HepG2 (cell line): ENCODE measurements around the gene ENO3. TPM values are rescaled to one million over a fixed set of nuclear protein-coding genes. Genes with fewer than 3 reads are reported as not detected.

Source experiments
- AKAP8 ChIP-seq: sonication (generic); formaldehyde crosslinking; IDR thresholded peaks from 2 replicates; pipeline ENCODE4 v1.5.1; 2020; ENCODE audit warnings: mild to moderate bottlenecking, missing genetic modification reagents
- ARID2 ChIP-seq: sonication (generic); formaldehyde crosslinking; IDR thresholded peaks from 2 replicates; pipeline ENCODE4 v1.8.1; 2022; ENCODE audit warnings: mild to moderate bottlenecking, missing genetic modification reagents, borderline replicate concordance
- BHLHE40 ChIP-seq: IDR thresholded peaks from 2 replicates; pipeline ENCODE4 v1.6.1; 2011; ENCODE audit warnings: low read length, improper control_type of control experiment
- CHD2 ChIP-seq: IDR thresholded peaks from 2 replicates; pipeline ENCODE4 v1.6.1; 2011; ENCODE audit warnings: low read depth, low read length, improper control_type of control experiment
- MAZ ChIP-seq, 2 experiments: sonication (generic) in 1 of 2; formaldehyde crosslinking in 1 of 2; IDR thresholded peaks; 2 replicates each; pipeline versions ENCODE4 v1.5.0 to v1.6.1; 2012 to 2020; ENCODE audit warnings: low read depth in 2 of 2, mild to moderate bottlenecking in 2 of 2, borderline replicate concordance in 1 of 2, improper control_type of control experiment in 1 of 2, low read length in 1 of 2, missing genetic modification reagents in 1 of 2, moderate library complexity in 1 of 2
- MIXL1 ChIP-seq: IDR thresholded peaks from 2 replicates; pipeline ENCODE4 v1.6.1; 2016
- SOX6 ChIP-seq, 2 experiments: fragments of 450-650 bp in 1 of 2; sonication (generic) in 1 of 2; formaldehyde crosslinking in 1 of 2; IDR thresholded peaks; 2 replicates each; pipeline versions ENCODE4 v1.4.0 to v1.6.1; 2017 to 2020; ENCODE audit warnings: antibody characterized with exemption in 1 of 2, mild to moderate bottlenecking in 1 of 2, missing genetic modification reagents in 1 of 2
- SP1 ChIP-seq, 2 experiments: fragments of 450-650 bp in 1 of 2; sonication (generic) in 1 of 2; formaldehyde crosslinking in 1 of 2; IDR thresholded peaks; 2 replicates each; pipeline versions ENCODE4 v1.4.0 to v1.6.1; 2016 to 2020; ENCODE audit warnings: missing genetic modification reagents in 1 of 2
- SUZ12 ChIP-seq: fragments of 150-350 bp; IDR thresholded peaks from 2 replicates; pipeline ENCODE4 v1.6.1; 2014; ENCODE audit warnings: low read depth, low read length
- WIZ ChIP-seq: sonication (generic); formaldehyde crosslinking; IDR thresholded peaks from 2 replicates; pipeline ENCODE4 v1.5.1; 2020; ENCODE audit warnings: mild to moderate bottlenecking, missing genetic modification reagents
- ZBTB7B ChIP-seq: sonication (generic); formaldehyde crosslinking; IDR thresholded peaks from 2 replicates; pipeline ENCODE4 v1.4.0; 2020; ENCODE audit warnings: missing genetic modification reagents
- ZFP41 ChIP-seq: sonication (generic); formaldehyde crosslinking; IDR thresholded peaks from 2 replicates; pipeline ENCODE4 v1.4.0; 2020; ENCODE audit warnings: mild to moderate bottlenecking, missing genetic modification reagents, borderline replicate concordance
- ZNF564 ChIP-seq: sonication (generic); formaldehyde crosslinking; IDR thresholded peaks from 2 replicates; pipeline ENCODE4 v1.8.1; 2023; ENCODE audit warnings: mild to moderate bottlenecking, missing genetic modification reagents
- ZNF766 ChIP-seq: sonication (generic); formaldehyde crosslinking; IDR thresholded peaks from 2 replicates; pipeline ENCODE4 v1.5.0; 2020; ENCODE audit warnings: missing genetic modification reagents, borderline replicate concordance
- ZSCAN20 ChIP-seq: sonication (generic); formaldehyde crosslinking; IDR thresholded peaks from 2 replicates; pipeline ENCODE4 v1.4.0; 2020; ENCODE audit warnings: missing genetic modification reagents, mild to moderate bottlenecking, borderline replicate concordance
- polyA plus RNA-seq, 8 experiments: library from polyadenylated mRNA; depleted of rRNA in 3 of 8; stranded (reverse) in 7 of 8; unstranded in 1 of 8; fragments of >200 nt; fragmentation: Illumina TruSeq in 4 of 8; extraction: Trizol in 4 of 8; gene quantifications; 2 replicates each; pipeline versions ENCODE4 v1.2.1 to v1.2.3, GENCODE V29; 2011 to 2016; ENCODE audit warnings: low read depth in 4 of 8, missing spikeins in 1 of 8, mixed read lengths in 1 of 8; ENCODE audit not compliant: insufficient read depth in 1 of 8
- total RNA-seq, 5 experiments: library from RNA; depleted of rRNA; stranded (reverse); fragments of >200 nt; fragmentation: Illumina TruSeq; extraction: Trizol; gene quantifications; 2 replicates each; pipeline ENCODE4 v1.2.3, GENCODE V29; 2016; ENCODE audit warnings: low read depth in 1 of 5
- TF ChIP-seq, protein P1 (sequence below): IDR thresholded peaks from 2 replicates; pipeline ENCODE4 v1.6.1; 2016; ENCODE audit warnings: low read depth, control low read depth
- TF ChIP-seq, protein P2 (sequence below): sonication (generic); formaldehyde crosslinking; IDR thresholded peaks from 2 replicates; pipeline ENCODE4 v1.4.0; 2020; ENCODE audit warnings: low read depth, missing genetic modification reagents
- TF ChIP-seq, protein P3 (sequence below): sonication (generic); formaldehyde crosslinking; IDR thresholded peaks from 2 replicates; pipeline ENCODE4 v1.4.0; 2020; ENCODE audit warnings: missing genetic modification reagents
- TF ChIP-seq, protein P4 (sequence below): sonication (generic); formaldehyde crosslinking; IDR thresholded peaks from 2 replicates; pipeline ENCODE4 v1.5.0; 2020; ENCODE audit warnings: missing genetic modification reagents

The ENO3 gene
- total and polyA plus RNA-seq, 2 of the 13 experiments (the other 11 are each of a cell fraction or from before 2014, with no cell fraction given) = 59.8 to 69.8 TPM

DNA sequence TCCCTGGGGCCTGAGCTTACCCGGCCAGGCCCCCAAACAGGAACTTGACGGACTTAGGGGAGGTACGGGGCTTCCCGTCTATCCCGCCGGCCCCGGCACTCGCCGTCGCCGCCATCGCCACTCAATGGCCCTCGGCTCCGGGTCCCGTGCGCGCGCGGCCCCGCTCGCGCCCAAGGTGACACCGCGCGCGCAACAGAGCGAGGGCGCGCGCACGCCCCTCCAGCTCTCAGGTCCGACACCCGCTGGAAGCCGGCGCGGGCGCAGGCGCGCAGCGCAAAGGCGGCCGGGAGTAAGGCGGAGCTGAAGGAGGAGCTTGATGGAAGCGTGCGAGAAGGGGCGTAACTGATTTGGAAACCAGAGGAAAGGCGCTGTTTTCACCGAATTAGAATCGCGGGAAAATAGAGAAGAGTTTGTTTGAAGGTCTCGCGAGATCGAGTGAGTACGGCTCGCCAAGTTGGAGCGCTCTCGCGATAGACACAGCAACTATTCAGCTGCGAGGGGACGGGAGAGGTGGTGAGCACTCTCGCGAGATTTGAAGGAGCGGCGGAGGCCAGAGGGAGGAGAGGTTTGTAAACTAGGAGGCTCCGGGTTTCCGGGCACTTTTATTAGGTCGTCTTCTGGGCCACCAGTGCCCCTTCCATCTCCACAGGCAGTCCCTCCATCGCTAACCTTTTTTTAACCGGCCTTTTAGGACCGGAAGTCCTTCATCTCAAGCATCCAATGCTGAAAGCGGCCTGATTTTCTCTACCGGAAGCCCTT is 10.9 kb upstream of the ENO3 start, which contains the start of the genes RNF167 and SLC25A11 (continued):
- TF ChIP-seq ZBTB7B (CRISPR knock-in tag) (no peak; the same call in 1 of the 2 replicates), BHLHE40 (peak; percentile 87), AKAP8 (CRISPR knock-in tag) (no peak), SOX6 (IDR thresholded peaks at IDR 0.05) (no peak), SOX6 (CRISPR knock-in tag; IDR thresholded peaks at IDR 0.05) (no peak), ZNF564 (CRISPR knock-in tag) (peak; percentile 48; the same call in 1 of the 2 replicates), SP1 (IDR thresholded peaks at IDR 0.05) (peak; percentile 99), SP1 (CRISPR knock-in tag; IDR thresholded peaks at IDR 0.05) (no peak), CHD2 (peak; percentile 98), ZNF766 (0 out of 2 replicates have a peak, but pooled peaks have one; percentile 60), WIZ (CRISPR knock-in tag) (no peak), SUZ12 (no peak), MAZ (IDR thresholded peaks at IDR 0.05; ENCODE audit: borderline replicate concordance, low read depth, low read length) (no peak), MAZ (CRISPR knock-in tag; IDR thresholded peaks at IDR 0.05; ENCODE audit: low read depth) (peak; percentile 64; the same call in 1 of the 2 replicates), ZFP41 (CRISPR knock-in tag) (no peak), ZSCAN20 (CRISPR knock-in tag) (0 out of 2 replicates have a peak, but pooled peaks have one; percentile 28), ARID2 (CRISPR knock-in tag) (no peak), MIXL1 (CRISPR knock-in tag) (no peak)
- TF ChIP-seq, protein P1, sequence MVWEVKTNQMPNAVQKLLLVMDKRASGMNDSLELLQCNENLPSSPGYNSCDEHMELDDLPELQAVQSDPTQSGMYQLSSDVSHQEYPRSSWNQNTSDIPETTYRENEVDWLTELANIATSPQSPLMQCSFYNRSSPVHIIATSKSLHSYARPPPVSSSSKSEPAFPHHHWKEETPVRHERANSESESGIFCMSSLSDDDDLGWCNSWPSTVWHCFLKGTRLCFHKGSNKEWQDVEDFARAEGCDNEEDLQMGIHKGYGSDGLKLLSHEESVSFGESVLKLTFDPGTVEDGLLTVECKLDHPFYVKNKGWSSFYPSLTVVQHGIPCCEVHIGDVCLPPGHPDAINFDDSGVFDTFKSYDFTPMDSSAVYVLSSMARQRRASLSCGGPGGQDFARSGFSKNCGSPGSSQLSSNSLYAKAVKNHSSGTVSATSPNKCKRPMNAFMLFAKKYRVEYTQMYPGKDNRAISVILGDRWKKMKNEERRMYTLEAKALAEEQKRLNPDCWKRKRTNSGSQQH (CRISPR knock-in tag) = no peak
- TF ChIP-seq, protein P2, sequence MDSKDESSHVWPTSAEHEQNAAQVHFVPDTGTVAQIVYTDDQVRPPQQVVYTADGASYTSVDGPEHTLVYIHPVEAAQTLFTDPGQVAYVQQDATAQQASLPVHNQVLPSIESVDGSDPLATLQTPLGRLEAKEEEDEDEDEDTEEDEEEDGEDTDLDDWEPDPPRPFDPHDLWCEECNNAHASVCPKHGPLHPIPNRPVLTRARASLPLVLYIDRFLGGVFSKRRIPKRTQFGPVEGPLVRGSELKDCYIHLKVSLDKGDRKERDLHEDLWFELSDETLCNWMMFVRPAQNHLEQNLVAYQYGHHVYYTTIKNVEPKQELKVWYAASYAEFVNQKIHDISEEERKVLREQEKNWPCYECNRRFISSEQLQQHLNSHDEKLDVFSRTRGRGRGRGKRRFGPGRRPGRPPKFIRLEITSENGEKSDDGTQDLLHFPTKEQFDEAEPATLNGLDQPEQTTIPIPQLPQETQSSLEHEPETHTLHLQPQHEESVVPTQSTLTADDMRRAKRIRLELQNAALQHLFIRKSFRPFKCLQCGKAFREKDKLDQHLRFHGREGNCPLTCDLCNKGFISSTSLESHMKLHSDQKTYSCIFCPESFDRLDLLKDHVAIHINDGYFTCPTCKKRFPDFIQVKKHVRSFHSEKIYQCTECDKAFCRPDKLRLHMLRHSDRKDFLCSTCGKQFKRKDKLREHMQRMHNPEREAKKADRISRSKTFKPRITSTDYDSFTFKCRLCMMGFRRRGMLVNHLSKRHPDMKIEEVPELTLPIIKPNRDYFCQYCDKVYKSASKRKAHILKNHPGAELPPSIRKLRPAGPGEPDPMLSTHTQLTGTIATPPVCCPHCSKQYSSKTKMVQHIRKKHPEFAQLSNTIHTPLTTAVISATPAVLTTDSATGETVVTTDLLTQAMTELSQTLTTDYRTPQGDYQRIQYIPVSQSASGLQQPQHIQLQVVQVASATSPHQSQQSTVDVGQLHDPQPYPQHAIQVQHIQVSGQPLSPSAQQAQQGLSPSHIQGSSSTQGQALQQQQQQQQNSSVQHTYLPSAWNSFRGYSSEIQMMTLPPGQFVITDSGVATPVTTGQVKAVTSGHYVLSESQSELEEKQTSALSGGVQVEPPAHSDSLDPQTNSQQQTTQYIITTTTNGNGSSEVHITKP (CRISPR knock-in tag) = 0 out of 2 replicates have a peak, but pooled peaks have one; percentile 35
- TF ChIP-seq, protein P3, sequence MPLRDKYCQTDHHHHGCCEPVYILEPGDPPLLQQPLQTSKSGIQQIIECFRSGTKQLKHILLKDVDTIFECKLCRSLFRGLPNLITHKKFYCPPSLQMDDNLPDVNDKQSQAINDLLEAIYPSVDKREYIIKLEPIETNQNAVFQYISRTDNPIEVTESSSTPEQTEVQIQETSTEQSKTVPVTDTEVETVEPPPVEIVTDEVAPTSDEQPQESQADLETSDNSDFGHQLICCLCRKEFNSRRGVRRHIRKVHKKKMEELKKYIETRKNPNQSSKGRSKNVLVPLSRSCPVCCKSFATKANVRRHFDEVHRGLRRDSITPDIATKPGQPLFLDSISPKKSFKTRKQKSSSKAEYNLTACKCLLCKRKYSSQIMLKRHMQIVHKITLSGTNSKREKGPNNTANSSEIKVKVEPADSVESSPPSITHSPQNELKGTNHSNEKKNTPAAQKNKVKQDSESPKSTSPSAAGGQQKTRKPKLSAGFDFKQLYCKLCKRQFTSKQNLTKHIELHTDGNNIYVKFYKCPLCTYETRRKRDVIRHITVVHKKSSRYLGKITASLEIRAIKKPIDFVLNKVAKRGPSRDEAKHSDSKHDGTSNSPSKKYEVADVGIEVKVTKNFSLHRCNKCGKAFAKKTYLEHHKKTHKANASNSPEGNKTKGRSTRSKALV (CRISPR knock-in tag) = no peak; the same call in 1 of the 2 replicates
- TF ChIP-seq, protein P4, sequence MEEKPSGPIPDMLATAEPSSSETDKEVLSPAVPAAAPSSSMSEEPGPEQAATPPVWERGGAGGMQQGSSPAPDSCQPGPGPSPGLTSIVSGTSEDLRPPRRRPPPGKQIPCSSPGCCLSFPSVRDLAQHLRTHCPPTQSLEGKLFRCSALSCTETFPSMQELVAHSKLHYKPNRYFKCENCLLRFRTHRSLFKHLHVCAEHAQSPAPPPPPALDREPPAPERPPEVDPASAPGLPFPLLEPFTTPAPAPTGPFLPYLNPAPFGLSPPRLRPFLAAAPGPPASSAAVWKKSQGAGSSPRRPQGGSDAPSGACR (CRISPR knock-in tag) = peak; percentile 81; the same call in 1 of the 2 replicates
